HG03135 (cell line): ENCODE measurements around the gene DESI2.
"Not testable (repeated sequence)": the region's sequence is repeated elsewhere in the genome, so short reads cannot be mapped to it uniquely, and the experiment has no call there.

Experiments used
- ATAC-seq: cut with Tn5 transposase; IDR thresholded peaks from one replicate; pipeline ENCODE4 v1.9.1; 2021; ENCODE audit warnings: mild to moderate bottlenecking, moderate library complexity; ENCODE audit not compliant: unreplicated experiment

The DESI2 gene

GRCh38 chr1:244654108-244655038 is 1.4 kb downstream of the DESI2 start:
- no peak for ATAC-seq

GRCh38 chr1:244655186-244655585 is 2.3 kb downstream of the DESI2 start:
- ATAC-seq = no peak

- ATAC-seq = no peak
Observed at GRCh38 chr1:244657421-244657820, 4.5 kb downstream of the DESI2 start.

GRCh38 chr1:244659694-244660093 is 6.8 kb downstream of the DESI2 start:
- no peak for ATAC-seq

- no peak for ATAC-seq
Observed at GRCh38 chr1:244660595-244660994, 7.7 kb downstream of the DESI2 start.

- not testable (repeated sequence) for ATAC-seq
Observed at GRCh38 chr1:244661569-244662312, 8.8 kb downstream of the DESI2 start.

- ATAC-seq = no peak
Observed at GRCh38 chr1:244662599-244662998, 9.7 kb downstream of the DESI2 start.

GRCh38 chr1:244664353-244664752 is 11.4 kb downstream of the DESI2 start:
- no peak for ATAC-seq

- ATAC-seq = peak; percentile 94
Observed at GRCh38 chr1:244665771-244666217, 12.9 kb downstream of the DESI2 start.

GRCh38 chr1:244666672-244667418 is 13.9 kb downstream of the DESI2 start:
- not testable (repeated sequence) for ATAC-seq

GRCh38 chr1:244667797-244668196 is 14.9 kb downstream of the DESI2 start:
- no peak for ATAC-seq

GRCh38 chr1:244672946-244673682 is 20.2 kb downstream of the DESI2 start:
- ATAC-seq = no peak

GRCh38 chr1:244674446-244674845 is 21.5 kb downstream of the DESI2 start:
- no peak for ATAC-seq

- no peak for ATAC-seq
Observed at GRCh38 chr1:244675167-244675566, 22.2 kb downstream of the DESI2 start.

GRCh38 chr1:244678697-244679096 is 25.8 kb downstream of the DESI2 start:
- ATAC-seq = no peak

GRCh38 chr1:244680667-244681066 is 27.7 kb downstream of the DESI2 start:
- no peak for ATAC-seq

GRCh38 chr1:244682087-244682486 is 29.2 kb downstream of the DESI2 start:
- ATAC-seq = not testable (repeated sequence)

GRCh38 chr1:244695937-244696336 is 43.0 kb downstream of the DESI2 start:
- ATAC-seq = no peak

GRCh38 chr1:244699741-244700140 is 46.8 kb downstream of the DESI2 start:
- no peak for ATAC-seq

- ATAC-seq = no peak
Observed at GRCh38 chr1:244700808-244701207, 47.9 kb downstream of the DESI2 start.
